Neural crest cell (in vitro differentiated cells): ENCODE data around the gene SMIM23. TPM values are rescaled to one million over a fixed set of nuclear protein-coding genes. Genes with fewer than 3 reads are reported as not detected.

Source experiments
- DNase-seq: peaks from one replicate; pipeline ENCODE4 v3.0.0; 2021; ENCODE audit warnings: low read depth, mixed read lengths, low spot score
- H3K27ac Mint-ChIP-seq: one replicate; pipeline ENCODE4 v1.8.0; 2021; ENCODE audit warnings: mild to moderate bottlenecking, mixed read lengths; ENCODE audit not compliant: unreplicated experiment
- H3K27me3 Mint-ChIP-seq: 2 replicates; pipeline ENCODE4 v1.8.0; 2021; ENCODE audit warnings: low read depth, mild to moderate bottlenecking, mixed read lengths
- H3K36me3 Mint-ChIP-seq: 2 replicates; pipeline ENCODE4 v1.8.0; 2021; ENCODE audit warnings: low read depth, mild to moderate bottlenecking, mixed read lengths
- H3K4me1 Mint-ChIP-seq: 2 replicates; pipeline ENCODE4 v1.8.0; 2021; ENCODE audit warnings: mixed read lengths
- H3K4me3 Mint-ChIP-seq: one replicate; pipeline ENCODE4 v1.8.0; 2021; ENCODE audit warnings: mild to moderate bottlenecking, mixed read lengths
- H3K9me3 Mint-ChIP-seq: 2 replicates; pipeline ENCODE4 v1.8.0; 2021; ENCODE audit warnings: mixed read lengths
- CTCF ChIP-seq: fragments of 200-600 bp; sonication (generic); conservative IDR thresholded peaks from 2 replicates; pipeline ENCODE4 v1.5.0; 2021; ENCODE audit warnings: antibody characterized with exemption, mild to moderate bottlenecking
- total RNA-seq: library from RNA; stranded (reverse); gene quantifications from 2 replicates; pipeline ENCODE4 v1.2.1, GENCODE V29; 2021

The SMIM23 gene
- total RNA-seq, 1 donor from 2014 or later: not detected

DNA sequence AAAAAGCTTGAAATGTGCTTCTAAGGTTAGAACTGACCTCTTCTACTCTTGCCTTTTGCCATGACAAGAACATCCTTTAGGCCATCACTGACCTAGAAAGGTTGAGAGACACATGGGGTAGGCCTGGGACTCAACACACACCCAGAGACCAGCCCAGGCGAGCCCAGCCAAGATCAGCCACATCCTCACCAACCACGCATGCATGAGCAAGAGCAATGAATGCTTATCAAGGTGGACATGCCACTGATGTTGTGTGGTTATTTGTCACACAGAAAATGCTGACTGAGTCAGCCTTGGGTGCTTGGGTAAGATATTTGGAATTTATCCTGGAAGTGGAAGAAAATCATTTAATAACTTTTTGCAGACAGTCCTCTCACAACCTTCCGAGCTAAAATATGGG lies 39.4 kb downstream of the SMIM23 start:
- TF ChIP-seq CTCF: no peak
- Mint-ChIP-seq H3K9me3 (no peaks in the 10 kb centered on the region), H3K36me3 (no peaks in the 10 kb centered on the region), H3K4me1 (no peaks in the 10 kb centered on the region), H3K27me3 (no peaks in the 10 kb centered on the region), H3K27ac (no peak overlapping the region), H3K4me3 (no peak overlapping the region)
- no peak for DNase-seq

DNA sequence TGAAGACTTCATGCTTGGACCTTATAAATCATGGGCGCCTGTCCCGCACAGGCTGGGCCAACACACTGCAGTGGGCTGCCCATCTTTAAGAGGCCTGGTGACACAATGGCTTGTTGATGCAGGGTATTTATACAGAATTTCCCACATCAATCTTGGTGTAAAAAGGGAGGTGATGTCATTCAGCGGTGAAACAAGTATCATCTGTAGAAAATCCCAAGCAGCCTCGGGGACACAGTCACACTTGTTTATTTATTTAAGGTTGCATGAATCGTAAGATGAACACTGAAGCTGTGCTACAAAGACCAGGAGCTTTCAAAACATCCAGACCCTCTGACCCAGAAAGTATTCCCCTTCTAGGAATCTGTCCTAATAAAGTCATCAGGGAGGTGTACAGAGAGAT lies 40.5 kb downstream of the SMIM23 start:
- no peaks in the 10 kb centered on the region for H3K9me3 Mint-ChIP-seq
- DNase-seq: no peak
- H3K27ac Mint-ChIP-seq: no peak overlapping the region
- no peak overlapping the region for H3K4me3 Mint-ChIP-seq
- TF ChIP-seq CTCF: no peak
- H3K36me3 Mint-ChIP-seq: no peaks in the 10 kb centered on the region
- no peaks in the 10 kb centered on the region for H3K27me3 Mint-ChIP-seq
- H3K4me1 Mint-ChIP-seq: no peaks in the 10 kb centered on the region

GRCh38 chr5:171827162-171827561 lies 41.5 kb downstream of the SMIM23 start:
- DNase-seq: no peak
- H3K9me3 Mint-ChIP-seq: no peaks in the 10 kb centered on the region
- no peak for TF ChIP-seq CTCF
- H3K4me3 Mint-ChIP-seq: no peak overlapping the region
- no peaks in the 10 kb centered on the region for H3K27me3 Mint-ChIP-seq
- H3K4me1 Mint-ChIP-seq: no peaks in the 10 kb centered on the region
- no peak overlapping the region for H3K27ac Mint-ChIP-seq
- H3K36me3 Mint-ChIP-seq: no peaks in the 10 kb centered on the region

DNA sequence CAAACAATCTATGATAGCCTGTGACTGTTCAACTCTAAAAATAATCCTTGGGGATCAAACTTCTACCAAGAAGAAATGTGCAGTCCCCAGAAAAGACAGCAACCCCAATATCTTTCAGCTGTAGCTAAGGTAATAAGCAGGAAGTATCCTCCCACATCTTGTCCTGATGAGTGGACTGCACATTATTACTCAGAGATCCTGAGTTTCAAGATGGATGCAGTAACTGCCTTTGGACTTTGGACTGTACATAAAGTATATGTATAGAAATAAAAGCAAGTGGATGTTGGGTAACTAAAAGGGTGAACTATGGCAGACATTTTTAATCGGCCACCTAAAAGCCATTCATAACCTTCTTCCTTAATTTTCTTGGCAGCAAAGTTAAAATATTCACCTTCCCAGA lies 45.1 kb downstream of the SMIM23 start:
- H3K36me3 Mint-ChIP-seq: peaks cover 9% of the 10 kb centered on the region
- H3K9me3 Mint-ChIP-seq: peaks cover 3% of the 10 kb centered on the region
- DNase-seq: no peak
- H3K4me3 Mint-ChIP-seq: no peak overlapping the region
- no peak overlapping the region for H3K27ac Mint-ChIP-seq
- H3K4me1 Mint-ChIP-seq: peaks cover 4% of the 10 kb centered on the region
- no peaks in the 10 kb centered on the region for H3K27me3 Mint-ChIP-seq
- TF ChIP-seq CTCF: no peak

GRCh38 chr5:171832775-171833174 lies 47.2 kb downstream of the SMIM23 start:
- no peak for TF ChIP-seq CTCF
- no peak for DNase-seq
- Mint-ChIP-seq H3K4me1 (peaks cover 4% of the 10 kb centered on the region), H3K36me3 (peaks cover 9% of the 10 kb centered on the region), H3K27me3 (no peaks in the 10 kb centered on the region), H3K27ac (no peak overlapping the region), H3K9me3 (peaks cover 3% of the 10 kb centered on the region), H3K4me3 (no peak overlapping the region)

DNA sequence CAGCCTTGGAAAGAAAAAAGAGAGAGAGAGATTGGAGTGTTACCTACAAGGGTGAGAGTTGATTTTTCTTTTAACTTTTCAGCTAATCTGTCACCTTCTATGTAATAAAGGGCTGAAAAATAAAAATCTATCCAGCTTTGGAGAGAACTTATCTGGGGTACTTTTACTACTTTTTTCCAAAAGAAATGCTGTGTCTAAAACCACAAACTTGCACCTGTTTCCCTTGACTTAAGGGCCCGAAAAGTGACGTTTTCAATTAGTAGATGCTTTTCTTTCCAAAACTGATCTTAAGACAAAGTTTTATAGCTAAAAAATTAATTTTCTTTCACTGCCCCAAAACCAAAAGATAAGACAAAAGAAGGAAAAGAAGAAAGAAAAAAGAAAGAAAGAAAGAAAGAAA lies 48.8 kb downstream of the SMIM23 start:
- TF ChIP-seq CTCF: no peak
- H3K4me3 Mint-ChIP-seq: no peak overlapping the region

More for the DNA sequence above, 48.8 kb downstream of the SMIM23 start:
- H3K27me3 Mint-ChIP-seq: no peaks in the 10 kb centered on the region
- no peak for DNase-seq
- peaks cover 9% of the 10 kb centered on the region for H3K36me3 Mint-ChIP-seq
- H3K4me1 Mint-ChIP-seq: peaks cover 4% of the 10 kb centered on the region
- H3K27ac Mint-ChIP-seq: no peak overlapping the region
- H3K9me3 Mint-ChIP-seq: peaks cover 3% of the 10 kb centered on the region
